ENCODE data around the gene SLC26A6.

DNA sequence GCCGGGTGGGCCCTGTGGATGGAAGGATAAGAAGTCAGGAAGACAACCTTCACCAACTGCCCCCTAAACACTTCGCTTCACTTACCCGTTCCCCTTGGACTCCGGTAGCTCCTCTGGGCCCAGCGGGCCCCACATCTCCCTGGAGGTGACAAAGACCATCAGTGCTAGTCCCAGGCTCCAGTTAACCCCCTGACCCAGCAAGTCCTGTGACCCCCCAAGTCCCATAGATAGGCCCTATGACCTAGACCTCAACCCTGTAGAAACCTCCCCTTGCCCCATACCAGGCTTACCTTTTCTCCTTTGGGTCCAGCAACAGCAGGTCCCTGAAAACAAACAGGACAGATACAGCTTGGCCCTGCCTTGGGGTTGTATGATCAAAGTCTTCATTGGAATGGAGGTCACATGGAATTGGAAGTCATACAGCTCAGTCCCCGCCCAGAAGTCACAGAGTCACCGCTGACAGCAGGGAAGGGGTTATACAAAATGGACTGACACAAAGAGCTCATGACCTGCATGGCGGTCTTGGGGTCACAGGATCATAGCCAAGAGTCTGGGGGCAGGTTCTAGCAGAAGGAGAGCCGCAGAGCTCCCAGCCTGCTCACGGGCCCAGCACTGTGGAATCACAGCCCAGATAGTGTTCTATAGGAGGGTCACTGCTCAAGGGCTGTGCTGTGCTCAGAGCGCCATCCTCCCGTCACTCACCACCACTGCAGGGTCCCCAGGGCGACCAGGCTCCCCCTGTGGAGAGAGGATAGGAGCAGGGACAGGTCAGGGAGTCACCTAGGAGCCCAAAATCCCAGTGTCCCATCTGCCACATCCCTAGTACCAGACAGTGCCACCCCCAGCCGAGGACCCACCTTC lies 53.4 kb downstream of the SLC26A6 start:
- TF ChIP-seq, protein P1, sequence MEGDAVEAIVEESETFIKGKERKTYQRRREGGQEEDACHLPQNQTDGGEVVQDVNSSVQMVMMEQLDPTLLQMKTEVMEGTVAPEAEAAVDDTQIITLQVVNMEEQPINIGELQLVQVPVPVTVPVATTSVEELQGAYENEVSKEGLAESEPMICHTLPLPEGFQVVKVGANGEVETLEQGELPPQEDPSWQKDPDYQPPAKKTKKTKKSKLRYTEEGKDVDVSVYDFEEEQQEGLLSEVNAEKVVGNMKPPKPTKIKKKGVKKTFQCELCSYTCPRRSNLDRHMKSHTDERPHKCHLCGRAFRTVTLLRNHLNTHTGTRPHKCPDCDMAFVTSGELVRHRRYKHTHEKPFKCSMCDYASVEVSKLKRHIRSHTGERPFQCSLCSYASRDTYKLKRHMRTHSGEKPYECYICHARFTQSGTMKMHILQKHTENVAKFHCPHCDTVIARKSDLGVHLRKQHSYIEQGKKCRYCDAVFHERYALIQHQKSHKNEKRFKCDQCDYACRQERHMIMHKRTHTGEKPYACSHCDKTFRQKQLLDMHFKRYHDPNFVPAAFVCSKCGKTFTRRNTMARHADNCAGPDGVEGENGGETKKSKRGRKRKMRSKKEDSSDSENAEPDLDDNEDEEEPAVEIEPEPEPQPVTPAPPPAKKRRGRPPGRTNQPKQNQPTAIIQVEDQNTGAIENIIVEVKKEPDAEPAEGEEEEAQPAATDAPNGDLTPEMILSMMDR (optimal IDR thresholded peaks at IDR 0.05 in 1 of 3, IDR thresholded peaks at IDR 0.05 in 1 of 3, conservative IDR thresholded peaks at IDR 0.05 in 1 of 3; ENCODE audit: extremely low read depth in 1 of 3, insufficient read depth in 2 of 3, low read length in 3 of 3), result no peak
- TF ChIP-seq EZH2 (IDR thresholded peaks at IDR 0.05; ENCODE audit: low read length), result no peak

All from keratinocyte (primary cell).